Ovary (tissue), 9 donors: ENCODE results near the gene CYLD. TPM values are rescaled to one million over a fixed set of nuclear protein-coding genes. Genes with fewer than 3 reads are reported as not detected.

Source experiments
- DNase-seq, 5 donors: peaks; one replicate each; pipeline ENCODE4 v3.0.0-alpha.2; 2019 to 2020
- H3K27ac ChIP-seq, 2 donors: fragments of 200-600 bp; one replicate each; pipeline versions ENCODE4 v1.5.1 to v1.8.0; 2019 to 2022
- H3K27me3 ChIP-seq: fragments of 200-600 bp; one replicate; pipeline ENCODE4 v1.8.0; 2022
- H3K36me3 ChIP-seq: fragments of 200-600 bp; sonication (generic); one replicate; pipeline ENCODE4 v1.5.1; 2019
- H3K4me1 ChIP-seq: one replicate; pipeline ENCODE4 v1.8.1; 2013; ENCODE audit warnings: mild to moderate bottlenecking, moderate library complexity; ENCODE audit not compliant: insufficient read depth
- H3K4me3 ChIP-seq: fragments of 200-600 bp; sonication (generic); one replicate; pipeline ENCODE4 v1.5.1; 2017
- H3K9me3 ChIP-seq, 2 donors: fragments of 200-600 bp in 1 of 2; sonication (generic) in 1 of 2; one replicate each; pipeline versions ENCODE4 v1.5.1 to v1.8.1; 2013 to 2019; ENCODE audit warnings: mild to moderate bottlenecking in 1 of 2, moderate library complexity in 1 of 2
- EP300 ChIP-seq: sonication (generic); formaldehyde crosslinking; IDR thresholded peaks from one replicate; pipeline ENCODE4 v1.6.1; 2017; ENCODE audit warnings: antibody characterized with exemption
- POLR2A ChIP-seq: fragments of 450-650 bp; IDR thresholded peaks from one replicate; pipeline ENCODE4 v1.6.1; 2017; ENCODE audit warnings: antibody characterized with exemption, mild to moderate bottlenecking, moderate library complexity
- WGBS, 3 donors: extraction: QIAGEN DNeasy Blood & Tissue Kit in 1 of 3; methylation state at CpG; one replicate each; pipeline versions ENCODE4 v1.1.5 to v1.1.7; 2013 to 2017; 5-methylcytosine and 5-hydroxymethylcytosine counted together
- intact Hi-C, 4 donors: fragments of 100-400 bp; cut with DNase I; formaldehyde crosslinking; loops; one replicate each; pipeline versions ENCODE4 v1.11.0 to v1.15.1; 2022 to 2023
- polyA plus RNA-seq, 2 donors: library from polyadenylated mRNA; stranded (reverse); fragments of 200-250 nt in 1 of 2; fragments of 350-450 nt in 1 of 2; fragmentation: Illumina TruSeq in 1 of 2; extraction: RNeasy Lipid Tissue Mini Kit (QIAGEN cat#74804) in 1 of 2; gene quantifications; one replicate each; pipeline ENCODE4 v1.2.3, GENCODE V29; 2013 to 2014
- total RNA-seq, 7 donors: library from RNA; depleted of rRNA in 2 of 7; stranded (reverse); fragments of >200 nt in 2 of 7; fragmentation: NEBNext Ultra II Directional in 3 of 7; extraction: Animal tissue kit (Norgen Biotek cat#: 25700) in 3 of 7; gene quantifications; one replicate each; pipeline versions ENCODE4 v1.1.0 to v1.2.4, GENCODE V29; 2016 to 2023
- TF ChIP-seq, protein P1 (sequence below), 3 donors: fragments of 450-650 bp in 2 of 3; fragments of 200-600 bp in 1 of 3; IDR thresholded peaks; one replicate each; pipeline versions ENCODE4 v1.5.1 to v1.8.0; 2016 to 2022; ENCODE audit warnings: antibody characterized with exemption in 3 of 3, mild to moderate bottlenecking in 1 of 3
- donor health status: DM: no; HTN: no; CAD: no; lungs with moderate emphysema.
- donor health status: DM: no; HTN: no; CAD: no.
- donor health status: Bipolar disorder and iron deficiency.
- donor health status: DM: yes; HTN: yes; CAD: no.
- donor health status: DM: no; HTN: no; CAD: no.
- donor health status: DM: yes; HTN: yes; CAD: no.

Gene CYLD
- total and polyA plus RNA-seq, 9 donors: 11.2 to 57.6 (median 38.6) TPM

DNA sequence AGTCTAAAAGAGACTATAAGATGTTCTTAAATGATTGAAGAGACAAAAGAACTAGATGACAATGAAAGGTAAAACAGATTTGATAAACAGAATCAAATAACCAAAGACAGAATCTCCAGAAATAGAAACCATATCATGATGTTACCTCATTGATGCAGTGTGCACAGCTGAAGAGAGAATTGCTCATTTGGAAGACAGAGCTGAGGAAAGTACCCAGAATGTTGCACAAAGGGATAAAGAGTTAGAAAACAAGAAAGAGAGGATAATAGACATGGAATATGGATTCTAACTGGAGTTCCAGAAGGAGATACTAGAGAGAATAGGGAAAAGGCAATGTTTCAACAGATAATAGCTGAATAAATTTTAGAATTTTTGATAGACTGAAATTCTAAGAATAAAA, 47.9 kb downstream of the CYLD start:
- Histone ChIP-seq H3K4me1 (no peaks in the 10 kb centered on the region), H3K27me3 (no peaks in the 10 kb centered on the region), H3K9me3 (no peaks in the 10 kb centered on the region), H3K27ac (no peak overlapping the region), H3K4me3 (no peak overlapping the region), H3K36me3 (no peaks in the 10 kb centered on the region)
- no peak for DNase-seq
- TF ChIP-seq, protein P1, sequence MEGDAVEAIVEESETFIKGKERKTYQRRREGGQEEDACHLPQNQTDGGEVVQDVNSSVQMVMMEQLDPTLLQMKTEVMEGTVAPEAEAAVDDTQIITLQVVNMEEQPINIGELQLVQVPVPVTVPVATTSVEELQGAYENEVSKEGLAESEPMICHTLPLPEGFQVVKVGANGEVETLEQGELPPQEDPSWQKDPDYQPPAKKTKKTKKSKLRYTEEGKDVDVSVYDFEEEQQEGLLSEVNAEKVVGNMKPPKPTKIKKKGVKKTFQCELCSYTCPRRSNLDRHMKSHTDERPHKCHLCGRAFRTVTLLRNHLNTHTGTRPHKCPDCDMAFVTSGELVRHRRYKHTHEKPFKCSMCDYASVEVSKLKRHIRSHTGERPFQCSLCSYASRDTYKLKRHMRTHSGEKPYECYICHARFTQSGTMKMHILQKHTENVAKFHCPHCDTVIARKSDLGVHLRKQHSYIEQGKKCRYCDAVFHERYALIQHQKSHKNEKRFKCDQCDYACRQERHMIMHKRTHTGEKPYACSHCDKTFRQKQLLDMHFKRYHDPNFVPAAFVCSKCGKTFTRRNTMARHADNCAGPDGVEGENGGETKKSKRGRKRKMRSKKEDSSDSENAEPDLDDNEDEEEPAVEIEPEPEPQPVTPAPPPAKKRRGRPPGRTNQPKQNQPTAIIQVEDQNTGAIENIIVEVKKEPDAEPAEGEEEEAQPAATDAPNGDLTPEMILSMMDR (IDR thresholded peaks at IDR 0.05): no peak
- TF ChIP-seq EP300: no peak
- TF ChIP-seq POLR2A: no peak
- intact Hi-C loops: no loop called here

DNA sequence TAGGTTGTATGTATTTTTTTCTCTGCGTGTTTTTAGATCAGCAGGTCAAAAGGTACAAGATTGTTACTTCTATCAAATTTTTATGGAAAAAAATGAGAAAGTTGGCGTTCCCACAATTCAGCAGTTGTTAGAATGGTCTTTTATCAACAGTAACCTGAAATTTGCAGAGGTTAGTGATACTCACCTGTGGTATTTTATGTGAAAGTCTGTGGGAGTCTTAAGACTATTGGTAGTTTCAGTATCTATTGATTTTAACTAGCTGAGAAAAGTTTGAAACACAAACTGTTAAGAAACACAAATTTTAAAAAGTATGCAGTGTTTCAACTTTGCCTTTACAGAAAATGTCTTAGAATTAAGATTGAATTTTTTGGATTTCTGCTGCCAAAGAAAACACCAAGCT, 49.6 kb downstream of the CYLD start:
- no peak for DNase-seq
- TF ChIP-seq EP300 (no peak), POLR2A (no peak)
- TF ChIP-seq, protein P1 (IDR thresholded peaks at IDR 0.05): no peak
- no peak overlapping the region for H3K4me3 ChIP-seq
- no peaks in the 10 kb centered on the region for H3K36me3 ChIP-seq
- H3K27me3 ChIP-seq: no peaks in the 10 kb centered on the region
- no peak overlapping the region for H3K27ac ChIP-seq
- 93 to 94% (median 94%) methylated on average over 2 of the region's 2 CpGs for WGBS, 3 donors
- no peaks in the 10 kb centered on the region for H3K4me1 ChIP-seq
- H3K9me3 ChIP-seq: no peaks in the 10 kb centered on the region
- intact Hi-C loops: no loop called here

DNA sequence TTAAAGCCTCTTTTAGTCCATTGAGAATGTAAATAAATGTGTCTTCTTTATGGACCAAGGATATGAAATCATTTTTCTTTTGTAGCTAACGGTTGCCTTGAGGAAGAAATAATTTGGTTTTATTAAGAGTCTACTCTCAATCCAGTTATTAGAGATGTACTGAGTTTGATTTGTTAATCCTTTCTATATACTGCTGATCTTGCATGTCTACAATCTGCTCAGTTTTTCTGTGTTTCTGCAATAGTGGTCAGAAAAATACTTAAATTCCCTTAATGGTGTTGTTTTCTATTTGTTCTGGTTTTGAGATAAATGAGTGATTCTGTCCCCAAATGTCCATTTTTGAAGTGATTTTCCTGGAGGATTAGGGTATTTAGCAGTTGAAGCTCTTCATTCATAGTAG, 54.9 kb downstream of the CYLD start:
- 87 to 96% (median 96%) methylated on average over 1 of the region's 1 CpG for WGBS, 3 donors
- TF ChIP-seq, protein P1 (IDR thresholded peaks at IDR 0.05): no peak
- TF ChIP-seq POLR2A (no peak), EP300 (no peak)
- Histone ChIP-seq H3K4me3 (no peak overlapping the region), H3K4me1 (no peaks in the 10 kb centered on the region), H3K36me3 (no peaks in the 10 kb centered on the region), H3K27ac (no peak overlapping the region), H3K9me3 (no peaks in the 10 kb centered on the region), H3K27me3 (no peaks in the 10 kb centered on the region)
- intact Hi-C loops: no loop called here
- no peak for DNase-seq

DNA sequence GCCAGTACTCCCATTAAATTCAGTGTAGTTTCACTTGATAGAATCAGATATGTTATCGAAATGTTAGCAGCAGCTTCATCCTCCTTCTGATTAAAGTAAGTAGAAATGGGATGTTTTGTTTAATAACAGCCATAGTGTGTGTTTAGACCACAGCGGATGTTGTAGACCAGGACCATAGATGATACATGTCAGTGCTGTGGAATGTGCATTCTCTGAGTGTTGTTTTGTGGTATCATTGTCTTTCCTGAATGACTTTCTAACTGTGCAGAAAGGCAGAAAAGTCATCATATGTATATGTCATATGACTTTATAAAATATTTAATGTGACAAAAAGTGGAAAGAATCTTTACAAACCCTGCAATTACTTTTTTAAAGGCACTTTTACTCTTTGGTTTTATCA, 55.6 kb downstream of the CYLD start:
- no peak overlapping the region for H3K27ac ChIP-seq
- intact Hi-C loops: no loop called here
- no peak for DNase-seq
- H3K9me3 ChIP-seq: no peaks in the 10 kb centered on the region
- no peak overlapping the region for H3K4me3 ChIP-seq
- TF ChIP-seq EP300: no peak
- TF ChIP-seq POLR2A: no peak
- TF ChIP-seq, protein P1 (IDR thresholded peaks at IDR 0.05): no peak
- H3K4me1 ChIP-seq: no peaks in the 10 kb centered on the region
- WGBS, 3 donors: 94 to 96% (median 94%) methylated on average over 2 of the region's 2 CpGs
- no peaks in the 10 kb centered on the region for H3K27me3 ChIP-seq
- no peaks in the 10 kb centered on the region for H3K36me3 ChIP-seq

DNA sequence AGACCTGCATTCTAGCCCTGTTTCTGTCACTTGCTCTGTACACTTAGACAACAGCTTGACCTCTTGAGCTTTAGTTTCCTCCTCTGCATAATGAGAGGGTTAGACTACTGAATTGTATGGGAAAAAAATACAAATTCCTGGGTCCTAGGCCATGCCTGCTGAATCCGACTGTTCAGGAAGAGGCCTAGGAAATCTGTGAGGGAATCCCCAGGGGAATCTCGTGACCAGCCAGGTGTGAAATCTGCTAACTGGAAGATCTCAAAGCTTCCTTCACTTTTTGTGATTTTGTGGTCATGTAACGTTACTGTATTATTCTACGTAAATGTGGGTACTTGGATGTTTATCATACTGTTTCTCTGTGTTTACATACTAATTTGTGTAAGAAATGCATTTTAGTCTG, 58.2 kb downstream of the CYLD start:
- no peak for DNase-seq
- no peaks in the 10 kb centered on the region for H3K4me1 ChIP-seq
- TF ChIP-seq EP300 (no peak), POLR2A (no peak)
- TF ChIP-seq, protein P1 (IDR thresholded peaks at IDR 0.05): no peak
- H3K4me3 ChIP-seq: no peak overlapping the region
- no peaks in the 10 kb centered on the region for H3K27me3 ChIP-seq
- no peaks in the 10 kb centered on the region for H3K36me3 ChIP-seq
- WGBS, 3 donors: 92 to 96% (median 94%) methylated on average over 4 of the region's 4 CpGs
- intact Hi-C loops: loop anchor here in 3 of 4 donors (10.0 kb wide), 3 partner anchors 125 to 425 kb away; no protein-coding TSS in a partner anchor
- no peaks in the 10 kb centered on the region for H3K9me3 ChIP-seq
- H3K27ac ChIP-seq: no peak overlapping the region
